Activated T-cell treated with anti-CD3 and anti-CD28 coated beads, Interleukin-2, amount 50 U/mL, for 4 hours (primary cell): ENCODE results near the gene AP1AR. TPM values are rescaled to one million over a fixed set of nuclear protein-coding genes. Genes with fewer than 3 reads are reported as not detected.
"Not testable (repeated sequence)": the region's sequence is repeated elsewhere in the genome, so short reads cannot be mapped to it uniquely, and the experiment has no call there.

Experiments used
- ATAC-seq, 2 donors: fragments of 200-7000 bp; cut with Tn5 transposase; one replicate each; pipeline ENCODE4 v1.10.0; 2021
- DNase-seq: peaks from one replicate; pipeline ENCODE4 v3.0.0-alpha.2; 2020
- H3K27me3 Mint-ChIP-seq: one replicate; pipeline ENCODE4 v1.8.0; 2021; ENCODE audit warnings: low read depth, mixed read lengths
- H3K36me3 Mint-ChIP-seq: one replicate; pipeline ENCODE4 v1.8.0; 2022; ENCODE audit warnings: mixed read lengths; ENCODE audit not compliant: insufficient read depth
- H3K4me1 Mint-ChIP-seq: one replicate; pipeline ENCODE4 v1.8.0; 2021; ENCODE audit warnings: low read depth, mixed read lengths
- H3K4me3 Mint-ChIP-seq: one replicate; pipeline ENCODE4 v1.8.0; 2021; ENCODE audit warnings: mild to moderate bottlenecking, moderate library complexity, mixed read lengths
- H3K9me3 Mint-ChIP-seq: one replicate; pipeline ENCODE4 v1.8.0; 2021; ENCODE audit warnings: mixed read lengths
- total RNA-seq, 3 donors: library from RNA; stranded (reverse); gene quantifications; one replicate each; pipeline ENCODE4 v1.2.1, GENCODE V29; 2021

Gene AP1AR
- total RNA-seq, 3 donors from 2014 or later, result 19.1 to 27.4 (median 20.6) TPM

DNA sequence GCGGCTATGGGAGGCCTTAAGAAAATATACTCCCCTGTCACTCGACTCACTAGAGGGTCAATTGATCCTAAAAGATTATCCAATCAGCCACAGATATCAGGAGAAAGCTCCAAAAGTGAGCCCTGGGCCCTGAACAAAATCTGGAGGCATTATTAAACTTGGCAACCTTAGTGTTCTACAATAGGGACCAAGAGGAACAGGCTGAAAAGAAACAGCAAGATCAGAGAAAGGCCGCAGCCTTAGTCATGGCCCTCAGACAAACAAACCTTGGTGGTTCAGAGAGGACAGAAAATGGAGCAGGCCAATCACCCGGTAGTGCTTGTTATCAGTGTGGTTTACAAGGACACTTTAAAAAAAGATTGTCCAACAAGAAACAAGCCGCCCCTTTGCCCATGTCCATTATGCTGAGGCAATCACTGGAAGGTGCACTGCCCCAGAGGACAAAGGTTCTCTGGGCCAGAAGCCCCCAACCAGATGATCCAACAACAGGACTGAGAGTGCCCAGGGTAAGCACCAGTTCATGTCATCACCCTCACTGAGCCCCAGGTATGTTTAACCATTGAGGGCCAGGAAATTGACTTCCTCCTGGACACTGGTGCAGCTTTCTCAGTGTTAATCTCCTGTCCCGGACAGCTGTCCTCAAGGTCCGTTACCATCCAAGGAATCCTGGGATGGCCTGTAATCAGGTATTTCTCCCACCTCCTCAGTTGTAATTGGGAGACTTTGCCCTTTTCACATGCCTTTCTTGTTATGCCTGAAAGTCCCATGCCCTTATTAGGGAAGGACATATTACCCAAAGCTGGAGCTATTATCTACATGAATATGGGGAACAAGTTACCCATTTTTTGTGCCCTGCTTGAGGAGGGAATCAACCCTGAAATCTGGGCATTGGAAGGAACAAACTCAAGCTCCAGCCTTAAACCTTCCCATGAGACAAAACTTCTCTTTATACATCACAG, 23.2 kb upstream of the AP1AR start:
- H3K4me1 Mint-ChIP-seq, H3K27me3 Mint-ChIP-seq, H3K9me3 Mint-ChIP-seq, ATAC-seq, DNase-seq, H3K36me3 Mint-ChIP-seq, H3K4me3 Mint-ChIP-seq: not testable (repeated sequence)

DNA sequence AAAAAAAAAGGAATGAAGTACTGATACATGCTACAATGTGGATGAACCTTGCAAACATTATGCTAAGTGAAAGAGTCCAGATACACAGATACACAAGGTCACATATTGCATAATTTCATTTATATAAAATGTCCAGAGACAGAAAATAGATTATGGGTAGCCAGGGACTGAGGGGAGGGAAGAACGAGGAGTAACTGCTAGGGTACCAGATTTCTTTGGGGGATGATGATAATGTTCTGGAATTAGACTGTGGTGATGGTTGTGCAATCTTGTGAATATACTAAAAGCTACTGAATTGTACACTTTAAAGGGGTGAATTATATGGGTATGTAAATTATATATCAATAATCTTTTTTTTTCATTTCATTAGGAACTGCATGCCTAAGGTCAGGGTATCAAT, 20.8 kb upstream of the AP1AR start:
- Mint-ChIP-seq H3K4me3 (no peak overlapping the region), H3K36me3 (no peaks in the 10 kb centered on the region), H3K4me1 (peaks cover 5% of the 10 kb centered on the region), H3K9me3 (no peaks in the 10 kb centered on the region), H3K27me3 (peaks cover 2% of the 10 kb centered on the region)
- no peak for DNase-seq
- no peak for ATAC-seq

DNA sequence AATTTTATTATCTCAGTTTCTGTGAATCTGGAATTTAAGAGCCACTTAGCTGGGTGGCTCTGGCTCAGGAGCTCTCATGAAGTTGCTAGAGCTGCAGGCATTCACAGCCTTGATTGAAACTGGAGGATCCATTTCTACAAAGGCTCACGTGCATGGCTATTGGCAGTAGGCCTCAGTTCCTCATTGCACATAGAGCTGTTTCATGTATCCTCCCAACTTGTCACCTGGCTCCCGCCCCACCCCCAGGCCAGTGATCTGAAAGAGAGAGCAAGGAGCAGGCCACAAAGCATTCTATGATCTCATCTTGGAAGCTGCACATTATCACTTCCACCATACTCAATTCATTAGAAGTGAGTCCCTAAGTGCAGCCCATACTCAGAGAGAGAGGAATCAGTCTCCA, 18.5 kb upstream of the AP1AR start:
- no peak for DNase-seq
- Mint-ChIP-seq H3K4me1 (peaks cover 5% of the 10 kb centered on the region), H3K27me3 (no peaks in the 10 kb centered on the region), H3K9me3 (no peaks in the 10 kb centered on the region), H3K4me3 (no peak overlapping the region), H3K36me3 (no peaks in the 10 kb centered on the region)
- ATAC-seq, result no peak

DNA sequence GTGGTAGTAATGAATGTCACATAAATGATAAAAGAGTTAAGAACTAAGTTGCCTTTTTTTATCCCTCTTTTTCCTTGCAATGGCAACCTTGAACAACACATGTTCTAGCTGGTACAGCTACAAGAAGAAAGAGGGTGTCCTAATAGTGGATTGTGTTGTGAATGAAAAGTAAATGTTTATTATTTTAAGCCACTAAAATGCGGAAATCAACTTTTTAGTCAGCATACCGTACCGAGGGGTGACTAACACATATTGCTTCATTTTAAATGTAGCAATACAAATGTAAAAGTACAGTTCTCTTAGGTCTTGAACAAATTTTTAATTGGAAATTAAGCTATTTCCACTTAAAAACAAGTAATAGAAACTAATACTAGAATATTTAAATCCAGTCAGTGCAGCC, 17.7 kb upstream of the AP1AR start:
- Mint-ChIP-seq H3K27me3 (no peaks in the 10 kb centered on the region), H3K9me3 (no peaks in the 10 kb centered on the region), H3K4me1 (peaks cover 5% of the 10 kb centered on the region), H3K4me3 (no peak overlapping the region), H3K36me3 (no peaks in the 10 kb centered on the region)
- ATAC-seq (no peak), DNase-seq (no peak)

DNA sequence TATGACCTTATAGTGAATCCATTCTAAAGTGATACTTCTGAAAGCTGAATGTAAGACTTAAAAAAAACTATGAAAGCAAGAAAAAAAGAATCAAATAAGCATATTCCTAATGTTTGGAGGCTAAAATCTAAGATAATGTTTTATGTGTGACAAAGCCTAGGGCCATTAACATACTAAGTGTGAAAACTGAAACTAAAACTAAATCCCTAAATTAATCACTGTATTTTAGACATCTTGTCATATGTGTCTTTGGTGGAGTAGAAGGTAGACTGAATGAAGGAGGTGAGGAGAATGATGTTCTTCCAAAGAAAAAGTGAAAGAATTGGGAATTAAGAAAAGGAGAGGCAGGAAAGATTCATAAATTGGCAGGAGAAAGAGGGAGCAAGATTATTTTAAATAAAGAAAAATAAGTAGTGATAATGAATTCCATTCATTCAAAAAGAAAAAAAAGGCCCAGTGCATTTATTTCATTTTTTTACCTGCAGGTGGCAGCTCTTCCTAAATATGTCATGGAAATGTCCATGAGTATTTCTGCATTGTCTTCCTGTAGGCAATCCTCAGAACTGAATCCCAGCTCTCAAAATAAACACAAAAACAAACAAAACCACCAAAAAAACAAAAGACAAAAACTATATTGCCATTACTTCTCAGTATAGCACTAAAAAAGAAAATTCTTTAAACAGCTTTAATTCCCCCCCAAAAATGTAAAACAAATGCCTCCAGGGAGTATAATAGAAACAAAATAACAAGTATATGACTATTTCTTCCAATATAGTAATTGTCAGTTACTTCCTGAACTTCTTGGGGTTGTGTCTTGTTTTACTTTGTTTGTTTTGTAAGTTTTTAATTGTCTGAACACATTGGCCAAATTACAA, 17.0 kb upstream of the AP1AR start:
- H3K4me3 Mint-ChIP-seq, result no peak overlapping the region
- peaks cover 5% of the 10 kb centered on the region for H3K4me1 Mint-ChIP-seq
- no peaks in the 10 kb centered on the region for H3K9me3 Mint-ChIP-seq
- ATAC-seq (peak; percentile 51 to 75), DNase-seq (no peak)
- H3K27me3 Mint-ChIP-seq, result no peaks in the 10 kb centered on the region
- H3K36me3 Mint-ChIP-seq, result no peaks in the 10 kb centered on the region

DNA sequence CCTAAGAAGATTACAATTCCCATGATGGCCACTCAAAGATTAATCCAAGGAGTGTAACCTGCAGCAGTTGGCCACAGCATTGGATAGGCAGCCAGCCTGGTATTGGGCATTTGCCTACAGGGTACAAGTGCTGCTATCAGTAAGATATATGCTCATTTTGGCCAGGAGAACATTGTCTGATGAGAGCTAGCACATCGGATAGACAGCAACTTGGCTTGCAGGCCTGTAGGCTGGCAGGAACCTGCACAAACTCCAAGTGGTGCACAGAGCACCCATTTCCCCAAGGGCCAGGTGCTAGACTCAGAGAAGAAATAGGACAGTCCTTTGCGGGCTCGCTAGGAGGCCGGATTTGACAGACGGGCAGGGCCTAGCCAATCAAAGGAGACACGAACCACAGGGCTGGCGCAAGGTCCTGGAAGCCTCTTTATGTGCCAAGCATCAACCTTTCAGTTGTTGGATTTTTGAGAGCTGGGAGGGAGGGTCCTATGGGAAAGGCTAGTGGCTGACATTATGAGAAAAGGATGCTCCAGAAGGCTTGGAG, 11.7 kb upstream of the AP1AR start:
- Mint-ChIP-seq H3K27me3 (no peaks in the 10 kb centered on the region), H3K9me3 (no peaks in the 10 kb centered on the region), H3K4me3 (no peak overlapping the region), H3K36me3 (no peaks in the 10 kb centered on the region), H3K4me1 (no peaks in the 10 kb centered on the region)
- ATAC-seq (no peak), DNase-seq (no peak)

DNA sequence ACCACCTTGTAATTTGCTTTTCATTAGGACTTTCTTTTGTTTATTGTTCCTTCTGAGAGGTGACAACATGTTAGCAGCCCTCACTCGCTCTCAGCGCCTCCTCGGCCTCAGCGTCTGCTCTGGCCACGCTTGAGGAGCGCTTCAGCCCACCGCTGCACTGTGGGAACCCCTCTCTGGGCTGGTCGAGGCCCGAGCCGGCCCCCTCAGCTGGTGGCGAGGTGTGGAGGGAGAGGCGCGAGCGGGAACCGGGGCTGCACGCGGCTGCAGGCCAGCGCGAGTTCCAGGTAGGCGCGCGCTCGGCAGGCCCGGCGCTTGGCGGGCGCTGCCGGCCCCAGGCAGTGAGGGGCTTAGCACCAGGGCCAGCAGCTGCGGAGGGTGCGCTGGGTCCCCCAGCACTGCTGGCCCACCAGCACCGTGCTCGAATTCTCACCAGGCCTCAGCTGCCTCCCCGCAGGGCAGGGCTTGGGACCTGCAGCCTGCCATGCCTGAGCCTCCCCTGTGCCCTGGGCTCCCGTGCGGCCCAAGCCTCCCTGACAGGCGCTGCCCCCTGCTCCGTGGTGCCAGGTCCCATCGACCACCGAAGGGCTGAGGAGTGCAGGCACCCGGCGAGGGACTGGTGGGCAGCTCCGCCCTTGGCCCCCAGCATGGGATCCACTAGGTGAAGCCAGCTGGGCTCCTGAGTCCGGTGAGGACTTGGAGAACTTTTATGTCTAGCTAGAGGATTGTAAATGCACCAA, 9.2 kb upstream of the AP1AR start:
- no peak overlapping the region for H3K4me3 Mint-ChIP-seq
- H3K4me1 Mint-ChIP-seq, result no peaks in the 10 kb centered on the region
- DNase-seq, result no peak
- ATAC-seq, result no peak
- H3K9me3 Mint-ChIP-seq, result no peaks in the 10 kb centered on the region
- H3K36me3 Mint-ChIP-seq, result no peaks in the 10 kb centered on the region
- no peaks in the 10 kb centered on the region for H3K27me3 Mint-ChIP-seq

DNA sequence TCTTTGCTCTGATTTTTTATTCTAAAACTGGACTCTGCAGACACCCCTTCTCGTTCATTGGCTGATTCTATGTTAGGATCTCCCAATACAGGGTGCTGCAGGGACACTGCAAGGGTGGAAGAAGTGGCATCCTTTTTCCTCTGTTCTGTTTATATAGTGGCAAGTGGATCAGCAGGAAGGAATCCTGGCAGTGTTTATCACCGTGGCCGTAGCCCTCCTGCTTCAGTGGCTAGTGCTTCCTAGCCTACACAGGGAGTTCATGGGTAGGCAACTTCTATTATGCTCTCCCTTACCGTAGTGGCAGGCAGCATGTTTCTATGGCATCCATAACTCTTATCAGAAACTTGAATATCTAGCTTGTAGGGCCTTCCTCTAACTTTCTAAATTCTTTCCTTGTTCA, 6.4 kb upstream of the AP1AR start:
- Mint-ChIP-seq H3K36me3 (no peaks in the 10 kb centered on the region), H3K4me1 (peaks cover 1% of the 10 kb centered on the region), H3K4me3 (no peak overlapping the region), H3K27me3 (no peaks in the 10 kb centered on the region), H3K9me3 (no peaks in the 10 kb centered on the region)
- ATAC-seq (no peak), DNase-seq (no peak)

DNA sequence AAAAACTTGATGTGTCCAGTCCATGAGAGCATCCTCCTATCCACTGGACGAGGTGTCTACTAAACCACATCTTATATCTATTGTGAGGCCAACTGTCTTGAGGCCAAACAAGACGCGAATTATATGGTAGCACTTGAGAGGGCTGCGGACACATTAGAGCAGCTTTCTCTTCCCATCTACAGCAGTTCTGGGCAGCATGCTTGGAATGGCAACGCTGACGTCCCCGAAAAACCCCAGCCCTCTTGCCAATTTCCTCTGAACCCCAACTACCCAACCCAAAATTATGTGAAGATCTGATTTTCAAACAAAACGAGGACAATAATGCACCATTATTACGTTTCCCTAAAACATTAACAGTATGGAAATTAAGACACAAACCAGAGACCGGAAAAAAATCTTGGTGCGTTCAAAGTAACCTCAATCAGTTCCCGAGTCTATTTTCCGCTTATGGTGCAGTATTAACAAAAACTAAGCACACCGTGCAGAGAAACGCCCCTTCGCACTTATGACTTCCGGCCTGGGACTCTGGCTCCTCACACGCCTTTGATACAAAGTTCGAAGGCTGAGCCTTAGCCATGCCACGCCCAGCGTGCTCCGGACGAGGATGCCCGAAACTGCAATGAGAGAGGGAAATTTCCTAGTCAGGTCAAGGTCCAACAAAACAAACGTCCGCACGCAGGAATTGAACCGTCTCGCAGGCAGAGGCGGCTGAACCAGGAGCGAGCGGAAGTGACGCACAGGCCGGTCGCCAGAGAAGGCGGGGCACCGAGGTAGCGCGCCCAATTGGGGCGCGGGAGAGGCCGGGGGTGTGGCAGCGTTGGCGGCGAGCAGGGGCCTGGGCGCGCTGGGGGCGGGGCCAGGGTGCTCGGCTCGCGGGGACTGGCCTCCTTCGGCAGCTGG, 458 bp upstream of the AP1AR start:
- Mint-ChIP-seq H3K4me3 (peak overlapping the region; percentile 94), H3K4me1 (peaks cover 29% of the 10 kb centered on the region), H3K36me3 (no peaks in the 10 kb centered on the region), H3K27me3 (no peaks in the 10 kb centered on the region), H3K9me3 (no peaks in the 10 kb centered on the region)
- DNase-seq (peak; percentile 95), ATAC-seq (peak; percentile 93)

DNA sequence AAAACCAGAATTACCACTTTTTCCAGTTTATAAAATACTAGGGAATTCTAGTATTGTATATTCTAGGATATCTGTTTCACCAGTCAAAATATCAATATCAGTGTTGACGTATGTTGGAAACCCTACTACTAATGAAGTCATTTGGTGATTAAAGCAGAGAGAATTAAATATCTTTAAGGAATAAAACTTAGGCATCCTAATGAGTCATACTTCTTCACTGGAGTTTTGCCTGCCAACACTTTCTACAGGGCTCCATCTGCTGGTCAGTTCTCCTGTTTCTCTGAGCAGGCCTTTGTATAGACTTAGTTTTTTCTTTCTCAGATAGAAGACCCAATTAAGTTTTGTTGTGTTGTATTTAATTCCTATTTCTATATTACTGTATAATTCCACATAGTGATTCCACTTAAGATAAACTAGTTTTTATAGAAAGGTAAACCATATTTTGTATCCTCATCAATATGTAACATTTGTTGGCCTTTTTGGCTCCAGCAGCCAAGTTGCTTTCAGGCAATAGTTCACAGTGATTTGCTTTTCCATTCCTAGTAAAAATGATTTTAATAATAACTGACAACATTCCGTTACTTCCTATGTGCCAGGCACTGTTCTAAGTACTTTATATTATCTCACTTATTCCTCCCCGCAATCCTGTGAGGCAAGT, 3.5 kb downstream of the AP1AR start:
- no peaks in the 10 kb centered on the region for H3K9me3 Mint-ChIP-seq
- H3K4me3 Mint-ChIP-seq, result no peak overlapping the region
- no peaks in the 10 kb centered on the region for H3K27me3 Mint-ChIP-seq
- peak; percentile 46 for DNase-seq
- no peak for ATAC-seq
- peaks cover 2% of the 10 kb centered on the region for H3K36me3 Mint-ChIP-seq
- H3K4me1 Mint-ChIP-seq, result peaks cover 40% of the 10 kb centered on the region

DNA sequence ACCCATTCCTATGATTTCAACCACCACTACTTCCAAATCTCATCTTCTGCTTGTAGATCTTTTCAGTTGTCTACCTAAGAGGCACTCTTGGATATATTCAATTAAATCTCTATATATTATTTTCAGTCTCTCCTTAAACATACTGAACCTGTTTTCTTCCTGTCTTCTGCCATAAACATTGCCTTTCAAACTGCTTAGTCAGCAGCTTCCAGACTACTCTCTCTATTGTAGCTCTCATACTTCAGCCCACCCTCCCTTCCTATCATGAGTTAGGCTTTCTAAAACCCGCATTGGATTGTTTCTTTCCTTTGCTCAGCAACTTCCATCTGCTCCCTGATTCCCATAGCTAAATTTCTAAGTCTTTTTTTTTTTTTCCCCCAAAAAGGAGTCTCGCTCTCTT, 4.5 kb downstream of the AP1AR start:
- Mint-ChIP-seq H3K27me3 (no peaks in the 10 kb centered on the region), H3K9me3 (no peaks in the 10 kb centered on the region), H3K4me3 (no peak overlapping the region), H3K4me1 (peaks cover 36% of the 10 kb centered on the region), H3K36me3 (peaks cover 4% of the 10 kb centered on the region)
- DNase-seq (no peak), ATAC-seq (no peak)

DNA sequence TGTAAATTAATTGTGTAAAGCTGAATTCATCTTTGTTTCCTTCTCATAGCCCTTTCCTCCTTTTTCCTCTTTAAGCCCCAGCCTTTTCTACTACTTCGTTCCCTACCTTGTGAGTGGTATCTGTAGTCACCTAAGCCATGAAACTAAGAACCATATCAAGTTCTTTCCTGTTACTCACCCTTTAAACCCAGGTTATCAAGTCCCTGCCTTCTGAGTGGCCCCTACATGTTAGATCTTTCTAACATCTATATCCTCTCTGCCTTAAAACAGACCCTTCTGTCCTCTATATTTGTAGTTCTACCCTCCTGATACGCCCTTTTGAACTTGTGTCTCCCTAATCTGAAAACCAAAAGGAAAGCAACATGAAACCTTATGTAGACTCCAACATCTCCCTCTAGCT, 7.2 kb downstream of the AP1AR start:
- Mint-ChIP-seq H3K4me3 (no peak overlapping the region), H3K4me1 (peaks cover 35% of the 10 kb centered on the region), H3K9me3 (no peaks in the 10 kb centered on the region), H3K36me3 (peaks cover 9% of the 10 kb centered on the region), H3K27me3 (no peaks in the 10 kb centered on the region)
- no peak for DNase-seq
- no peak for ATAC-seq

DNA sequence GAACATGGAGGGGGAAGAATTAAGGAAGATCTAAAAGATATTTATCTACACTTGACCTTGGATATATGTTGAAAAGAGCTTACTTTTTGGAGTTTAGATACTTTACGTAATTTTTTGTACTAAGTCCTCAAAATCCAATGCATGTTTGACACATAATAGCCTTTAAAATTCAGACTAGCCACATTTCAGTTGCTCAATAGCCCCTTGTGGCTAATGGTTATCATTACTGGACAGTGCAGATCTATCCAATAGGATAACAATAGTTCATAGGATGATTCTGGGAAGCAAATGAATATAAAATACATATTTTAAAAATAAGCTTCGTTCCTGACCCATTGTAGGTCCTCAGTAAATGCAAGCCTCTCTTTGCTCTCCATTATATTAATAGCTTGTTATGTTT, 13.8 kb downstream of the AP1AR start:
- H3K4me3 Mint-ChIP-seq, result no peak overlapping the region
- no peaks in the 10 kb centered on the region for H3K9me3 Mint-ChIP-seq
- DNase-seq (no peak), ATAC-seq (no peak)
- H3K27me3 Mint-ChIP-seq, result no peaks in the 10 kb centered on the region
- peaks cover 9% of the 10 kb centered on the region for H3K36me3 Mint-ChIP-seq
- H3K4me1 Mint-ChIP-seq, result peaks cover 7% of the 10 kb centered on the region
